ENCODE measurements around the gene KCNK4.

The KCNK4 gene

DNA sequence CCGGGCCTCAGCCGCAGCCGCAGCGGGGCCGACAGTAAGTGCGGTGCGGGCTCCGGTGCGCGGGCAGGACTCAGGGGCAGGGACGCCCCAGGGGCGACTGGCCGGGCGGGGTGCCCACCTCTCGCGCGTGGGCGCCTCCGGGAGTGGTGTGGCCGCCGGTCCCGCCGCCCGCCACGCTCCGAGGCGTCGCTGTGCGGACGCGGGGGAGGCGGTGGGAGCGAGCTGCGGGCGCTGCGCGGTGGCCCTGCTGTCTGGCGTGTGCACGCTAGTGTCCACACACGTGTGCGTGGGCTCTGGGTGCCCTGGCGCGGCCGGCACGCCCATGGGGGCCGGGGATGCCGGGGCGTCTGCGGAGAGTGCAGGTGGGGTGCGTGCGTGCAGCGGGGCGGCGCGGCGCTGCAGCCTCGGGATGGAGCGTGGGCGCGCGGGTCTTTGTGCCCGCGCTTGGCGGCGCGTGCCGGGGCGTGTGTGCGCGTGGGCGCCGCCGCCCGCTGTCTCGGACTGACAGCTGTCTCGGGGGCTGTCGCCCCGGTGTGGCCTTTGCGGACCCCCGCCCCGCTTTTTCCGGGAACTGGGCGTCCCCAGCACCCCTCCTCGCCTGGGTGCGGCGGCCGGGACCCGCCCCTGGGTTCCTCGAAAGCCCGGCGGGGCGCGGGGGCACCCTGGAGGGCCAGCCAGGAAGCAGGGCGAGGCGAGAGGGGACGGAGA, 804 bp downstream of the KCNK4 start:
- TF ChIP-seq RAD21 (IDR thresholded peaks at IDR 0.05; ENCODE audit: low read depth) (no peak), TCF12 (IDR thresholded peaks at IDR 0.05; ENCODE audit: low read depth) (no peak), ZBTB7A (IDR thresholded peaks at IDR 0.05; ENCODE audit: low read depth) (no peak), TEAD4 (IDR thresholded peaks at IDR 0.05) (no peak)
- TF ChIP-seq, protein P1, sequence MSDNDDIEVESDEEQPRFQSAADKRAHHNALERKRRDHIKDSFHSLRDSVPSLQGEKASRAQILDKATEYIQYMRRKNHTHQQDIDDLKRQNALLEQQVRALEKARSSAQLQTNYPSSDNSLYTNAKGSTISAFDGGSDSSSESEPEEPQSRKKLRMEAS (IDR thresholded peaks at IDR 0.05), result no peak

DNA sequence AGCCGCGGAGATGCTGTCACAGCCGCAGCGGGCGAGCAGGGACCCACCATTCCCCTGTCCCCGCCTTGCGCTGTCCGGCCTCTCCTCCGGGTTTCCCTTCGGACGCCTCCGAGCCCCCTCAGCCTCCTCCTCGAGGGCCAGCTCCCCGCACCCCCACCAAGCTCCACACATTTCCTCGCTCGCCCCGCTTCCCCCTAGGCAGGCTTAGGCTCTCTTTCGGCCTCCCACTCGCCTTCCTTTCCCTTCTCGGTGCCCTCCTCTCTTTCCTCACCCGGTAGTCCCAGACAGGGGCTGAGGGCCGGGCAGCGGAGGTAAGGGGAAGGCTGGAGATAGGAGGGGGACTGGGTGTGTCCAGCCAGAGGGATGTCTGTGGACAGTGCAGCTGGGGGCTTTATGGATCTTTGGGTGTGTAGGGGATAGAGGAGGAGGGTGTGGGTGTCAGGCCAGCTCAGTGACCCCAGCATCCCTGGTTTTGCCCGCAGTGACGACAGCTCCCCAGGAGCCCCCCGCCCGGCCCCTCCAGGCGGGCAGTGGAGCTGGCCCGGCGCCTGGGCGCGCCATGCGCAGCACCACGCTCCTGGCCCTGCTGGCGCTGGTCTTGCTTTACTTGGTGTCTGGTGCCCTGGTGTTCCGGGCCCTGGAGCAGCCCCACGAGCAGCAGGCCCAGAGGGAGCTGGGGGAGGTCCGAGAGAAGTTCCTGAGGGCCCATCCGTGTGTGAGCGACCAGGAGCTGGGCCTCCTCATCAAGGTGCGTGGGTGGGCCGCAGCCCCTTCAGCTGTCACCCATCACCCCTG, 1.6 kb downstream of the KCNK4 start:
- no peak for TF ChIP-seq ZBTB7A (IDR thresholded peaks at IDR 0.05; ENCODE audit: low read depth)
- TF ChIP-seq, protein P2, sequence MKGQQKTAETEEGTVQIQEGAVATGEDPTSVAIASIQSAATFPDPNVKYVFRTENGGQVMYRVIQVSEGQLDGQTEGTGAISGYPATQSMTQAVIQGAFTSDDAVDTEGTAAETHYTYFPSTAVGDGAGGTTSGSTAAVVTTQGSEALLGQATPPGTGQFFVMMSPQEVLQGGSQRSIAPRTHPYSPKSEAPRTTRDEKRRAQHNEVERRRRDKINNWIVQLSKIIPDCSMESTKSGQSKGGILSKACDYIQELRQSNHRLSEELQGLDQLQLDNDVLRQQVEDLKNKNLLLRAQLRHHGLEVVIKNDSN (IDR thresholded peaks at IDR 0.05), result no peak
- TF ChIP-seq TCF12 (IDR thresholded peaks at IDR 0.05; ENCODE audit: low read depth), result no peak

DNA sequence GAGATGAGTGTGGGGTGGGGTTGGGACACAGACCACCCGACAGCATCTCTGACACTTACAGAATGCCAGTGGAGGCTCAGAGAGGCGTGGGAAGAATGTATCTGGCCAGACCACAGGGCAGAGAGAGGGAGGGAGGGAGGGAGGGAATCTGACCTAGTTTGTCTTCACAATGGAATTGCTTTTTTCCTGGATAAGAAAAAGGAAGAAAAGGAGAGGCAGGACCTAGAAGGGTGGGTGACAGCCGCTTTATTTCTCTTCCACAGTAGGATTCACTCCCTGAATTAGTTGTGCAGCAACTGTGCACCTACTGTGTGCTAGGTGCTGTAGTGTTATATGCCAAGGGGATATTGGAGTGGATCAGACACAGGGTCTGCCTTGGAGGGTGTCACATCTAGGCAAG, 3.7 kb downstream of the KCNK4 start:
- no peak for TF ChIP-seq CREB1 (IDR thresholded peaks at IDR 0.05; ENCODE audit: low read depth)
- no peak for TF ChIP-seq TAF1 (IDR thresholded peaks at IDR 0.05; ENCODE audit: low read depth)
- TF ChIP-seq RAD21 (IDR thresholded peaks at IDR 0.05; ENCODE audit: low read depth), result no peak
- TF ChIP-seq, protein P3, sequence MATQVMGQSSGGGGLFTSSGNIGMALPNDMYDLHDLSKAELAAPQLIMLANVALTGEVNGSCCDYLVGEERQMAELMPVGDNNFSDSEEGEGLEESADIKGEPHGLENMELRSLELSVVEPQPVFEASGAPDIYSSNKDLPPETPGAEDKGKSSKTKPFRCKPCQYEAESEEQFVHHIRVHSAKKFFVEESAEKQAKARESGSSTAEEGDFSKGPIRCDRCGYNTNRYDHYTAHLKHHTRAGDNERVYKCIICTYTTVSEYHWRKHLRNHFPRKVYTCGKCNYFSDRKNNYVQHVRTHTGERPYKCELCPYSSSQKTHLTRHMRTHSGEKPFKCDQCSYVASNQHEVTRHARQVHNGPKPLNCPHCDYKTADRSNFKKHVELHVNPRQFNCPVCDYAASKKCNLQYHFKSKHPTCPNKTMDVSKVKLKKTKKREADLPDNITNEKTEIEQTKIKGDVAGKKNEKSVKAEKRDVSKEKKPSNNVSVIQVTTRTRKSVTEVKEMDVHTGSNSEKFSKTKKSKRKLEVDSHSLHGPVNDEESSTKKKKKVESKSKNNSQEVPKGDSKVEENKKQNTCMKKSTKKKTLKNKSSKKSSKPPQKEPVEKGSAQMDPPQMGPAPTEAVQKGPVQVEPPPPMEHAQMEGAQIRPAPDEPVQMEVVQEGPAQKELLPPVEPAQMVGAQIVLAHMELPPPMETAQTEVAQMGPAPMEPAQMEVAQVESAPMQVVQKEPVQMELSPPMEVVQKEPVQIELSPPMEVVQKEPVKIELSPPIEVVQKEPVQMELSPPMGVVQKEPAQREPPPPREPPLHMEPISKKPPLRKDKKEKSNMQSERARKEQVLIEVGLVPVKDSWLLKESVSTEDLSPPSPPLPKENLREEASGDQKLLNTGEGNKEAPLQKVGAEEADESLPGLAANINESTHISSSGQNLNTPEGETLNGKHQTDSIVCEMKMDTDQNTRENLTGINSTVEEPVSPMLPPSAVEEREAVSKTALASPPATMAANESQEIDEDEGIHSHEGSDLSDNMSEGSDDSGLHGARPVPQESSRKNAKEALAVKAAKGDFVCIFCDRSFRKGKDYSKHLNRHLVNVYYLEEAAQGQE (IDR thresholded peaks at IDR 0.05; ENCODE audit: low read depth), result no peak
- TF ChIP-seq YY1 (IDR thresholded peaks at IDR 0.05; ENCODE audit: low read depth), result no peak
- no peak for TF ChIP-seq EP300 (IDR thresholded peaks at IDR 0.05; ENCODE audit: borderline replicate concordance)
- no peak for TF ChIP-seq TCF12 (IDR thresholded peaks at IDR 0.05; ENCODE audit: low read depth)
- no peak for TF ChIP-seq ZBTB7A (IDR thresholded peaks at IDR 0.05; ENCODE audit: low read depth)
- TF ChIP-seq CEBPB (IDR thresholded peaks at IDR 0.05), result no peak
- TF ChIP-seq EGR1 (IDR thresholded peaks at IDR 0.05), result no peak
- TF ChIP-seq, protein P1 (IDR thresholded peaks at IDR 0.05), result no peak
- TF ChIP-seq, protein P2 (IDR thresholded peaks at IDR 0.05), result no peak
- no peak for TF ChIP-seq NFIC (IDR thresholded peaks at IDR 0.05)
- no peak for TF ChIP-seq TEAD4 (IDR thresholded peaks at IDR 0.05)
- TF ChIP-seq FOXM1 (IDR thresholded peaks at IDR 0.05; ENCODE audit: borderline replicate concordance, low read depth), result no peak

DNA sequence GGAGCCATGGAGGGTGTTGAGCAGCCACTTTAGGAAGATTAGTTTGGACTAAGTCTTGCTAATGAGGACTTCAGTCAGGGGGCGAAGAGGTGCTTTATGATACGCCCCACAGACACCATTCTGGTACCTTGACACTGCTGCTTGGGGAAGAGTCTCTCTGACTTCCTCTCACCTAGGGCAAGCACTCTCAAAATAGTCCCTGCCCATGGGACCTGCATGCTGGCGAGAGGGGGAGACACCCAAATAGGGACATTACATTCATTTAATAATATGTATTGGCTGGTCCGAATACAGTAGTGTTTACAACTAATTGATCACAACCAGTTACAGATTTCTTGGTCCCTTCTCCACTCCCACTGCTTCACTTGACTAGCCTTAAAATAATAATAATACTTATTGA, 4.7 kb downstream of the KCNK4 start:
- no peak for TF ChIP-seq TCF12 (IDR thresholded peaks at IDR 0.05; ENCODE audit: low read depth)
- TF ChIP-seq YY1 (IDR thresholded peaks at IDR 0.05; ENCODE audit: low read depth), result no peak
- no peak for TF ChIP-seq TAF1 (IDR thresholded peaks at IDR 0.05; ENCODE audit: low read depth)
- TF ChIP-seq, protein P2 (IDR thresholded peaks at IDR 0.05), result no peak
- no peak for TF ChIP-seq ZBTB7A (IDR thresholded peaks at IDR 0.05; ENCODE audit: low read depth)
- TF ChIP-seq, protein P1 (IDR thresholded peaks at IDR 0.05), result no peak
- TF ChIP-seq, protein P3 (IDR thresholded peaks at IDR 0.05; ENCODE audit: low read depth), result no peak
- TF ChIP-seq EP300 (IDR thresholded peaks at IDR 0.05; ENCODE audit: borderline replicate concordance), result no peak
- TF ChIP-seq EGR1 (IDR thresholded peaks at IDR 0.05), result no peak
- no peak for TF ChIP-seq CREB1 (IDR thresholded peaks at IDR 0.05; ENCODE audit: low read depth)
- no peak for TF ChIP-seq TEAD4 (IDR thresholded peaks at IDR 0.05)
- TF ChIP-seq NFIC (IDR thresholded peaks at IDR 0.05), result no peak
- no peak for TF ChIP-seq RAD21 (IDR thresholded peaks at IDR 0.05; ENCODE audit: low read depth)
- TF ChIP-seq CEBPB (IDR thresholded peaks at IDR 0.05), result no peak
- no peak for TF ChIP-seq FOXM1 (IDR thresholded peaks at IDR 0.05; ENCODE audit: borderline replicate concordance, low read depth)

DNA sequence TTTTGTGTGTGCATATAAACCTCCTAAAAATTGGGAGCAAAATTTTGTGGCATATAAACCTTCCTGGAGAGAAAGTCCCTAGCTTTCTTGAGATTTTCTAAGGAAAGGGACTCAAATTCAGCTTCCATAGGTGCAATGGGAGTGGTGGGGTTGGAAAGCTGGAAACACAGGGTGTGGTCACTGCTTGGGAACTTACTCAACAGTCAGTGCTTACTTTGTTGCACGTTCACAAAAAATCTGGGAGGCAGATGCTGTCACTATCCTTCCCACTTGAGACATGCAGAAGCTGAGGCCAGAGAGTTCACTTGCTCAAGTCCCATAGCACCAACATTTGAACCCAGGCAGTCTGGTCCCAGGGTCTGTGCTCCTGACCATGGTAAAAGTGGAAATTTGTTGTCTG, 5.1 kb downstream of the KCNK4 start:
- TF ChIP-seq TEAD4 (IDR thresholded peaks at IDR 0.05) (no peak), NFIC (IDR thresholded peaks at IDR 0.05) (no peak), YY1 (IDR thresholded peaks at IDR 0.05; ENCODE audit: low read depth) (no peak), TCF12 (IDR thresholded peaks at IDR 0.05; ENCODE audit: low read depth) (no peak), RAD21 (IDR thresholded peaks at IDR 0.05; ENCODE audit: low read depth) (no peak), CEBPB (IDR thresholded peaks at IDR 0.05) (no peak), EP300 (IDR thresholded peaks at IDR 0.05; ENCODE audit: borderline replicate concordance) (no peak), EGR1 (IDR thresholded peaks at IDR 0.05) (no peak)
- TF ChIP-seq, protein P1 (IDR thresholded peaks at IDR 0.05), result no peak
- TF ChIP-seq, protein P2 (IDR thresholded peaks at IDR 0.05), result no peak
- TF ChIP-seq, protein P3 (IDR thresholded peaks at IDR 0.05; ENCODE audit: low read depth), result no peak

Measured in Ishikawa (cell line).